Measurements from ENCODE around the gene TP53RK. TPM values are rescaled to one million over a fixed set of nuclear protein-coding genes. Genes with fewer than 3 reads are reported as not detected.

TP53RK gene
- total RNA-seq, 3 donors from 2014 or later: 14.4 to 29.2 (median 27.1) TPM

GRCh38 chr20:46683011-46683667 is 6.1 kb downstream of the TP53RK start:
- no peaks in the 10 kb centered on the region for H3K27me3 ChIP-seq
- TF ChIP-seq POLR2AphosphoS5 (IDR thresholded peaks at IDR 0.05): no peak
- TF ChIP-seq POLR2A (IDR thresholded peaks at IDR 0.05): no peak
- no peak for TF ChIP-seq CTCF (IDR thresholded peaks at IDR 0.05)
- H3K9me3 ChIP-seq: no peaks in the 10 kb centered on the region
- peak overlapping the region in 2 of 3 donors; percentile 44 to 62 for H3K4me3 ChIP-seq
- peaks cover 0 to 3% of the 10 kb centered on the region in 2 donors for H3K4me1 ChIP-seq
- no peak for DNase-seq (ENCODE audit: low spot score in 2 of 2)
- peak overlapping the region in 1 of 2 donors; percentile 77 for H3K27ac ChIP-seq
- intact Hi-C loops (cut with DNase I; ENCODE audit: low total_unique reads): loop anchor here (10.0 kb wide), 1 partner anchor 1338 kb away; the partner anchor contains the start of gene SDC4
- no peaks in the 10 kb centered on the region for H3K36me3 ChIP-seq

- no peak for DNase-seq (ENCODE audit: low spot score in 2 of 2)
- Histone ChIP-seq H3K36me3 (no peaks in the 10 kb centered on the region), H3K4me3 (no peak overlapping the region), H3K4me1 (peaks cover 0 to 3% of the 10 kb centered on the region in 2 donors), H3K27ac (no peak overlapping the region), H3K9me3 (no peaks in the 10 kb centered on the region), H3K27me3 (no peaks in the 10 kb centered on the region)
- intact Hi-C loops (cut with DNase I; ENCODE audit: low total_unique reads): loop anchor here (10.0 kb wide), 1 partner anchor 1337 kb away; the partner anchor contains the start of gene SDC4
- TF ChIP-seq POLR2AphosphoS5 (IDR thresholded peaks at IDR 0.05): no peak
- TF ChIP-seq POLR2A (IDR thresholded peaks at IDR 0.05): no peak
- no peak for TF ChIP-seq CTCF (IDR thresholded peaks at IDR 0.05)
These were observed 7.0 kb downstream of the TP53RK start for GRCh38 chr20:46682063-46682821.

- peak; percentile 62 to 75 for DNase-seq (ENCODE audit: low spot score in 2 of 2)
- H3K9me3 ChIP-seq: no peaks in the 10 kb centered on the region
- TF ChIP-seq CTCF (IDR thresholded peaks at IDR 0.05): peak; percentile 74 to 87 (median 77)
- no peak for TF ChIP-seq POLR2AphosphoS5 (IDR thresholded peaks at IDR 0.05)
- H3K4me3 ChIP-seq: no peak overlapping the region
- H3K27ac ChIP-seq: no peak overlapping the region
- no peaks in the 10 kb centered on the region for H3K27me3 ChIP-seq
- peaks cover 0 to 3% of the 10 kb centered on the region in 2 donors for H3K4me1 ChIP-seq
- intact Hi-C loops (cut with DNase I; ENCODE audit: low total_unique reads): loop anchor here (10.0 kb wide), 1 partner anchor 1336 kb away; the partner anchor contains the start of gene SDC4
- no peaks in the 10 kb centered on the region for H3K36me3 ChIP-seq
These were observed 8.0 kb downstream of the TP53RK start for GRCh38 chr20:46681032-46681854.

GRCh38 chr20:46680684-46681031 is 8.6 kb downstream of the TP53RK start:
- no peak for DNase-seq (ENCODE audit: low spot score in 2 of 2)
- no peaks in the 10 kb centered on the region for H3K27me3 ChIP-seq
- no peaks in the 10 kb centered on the region for H3K36me3 ChIP-seq
- intact Hi-C loops (cut with DNase I; ENCODE audit: low total_unique reads): loop anchor here (10.0 kb wide), 1 partner anchor 1336 kb away; the partner anchor contains the start of gene SDC4
- H3K4me3 ChIP-seq: no peak overlapping the region
- no peaks in the 10 kb centered on the region for H3K9me3 ChIP-seq
- H3K4me1 ChIP-seq: peaks cover 0 to 3% of the 10 kb centered on the region in 2 donors
- no peak overlapping the region for H3K27ac ChIP-seq
- no peak for TF ChIP-seq POLR2AphosphoS5 (IDR thresholded peaks at IDR 0.05)
- no peak for TF ChIP-seq POLR2A (IDR thresholded peaks at IDR 0.05)
- TF ChIP-seq CTCF (IDR thresholded peaks at IDR 0.05): no peak
